NCI-H69 (cell line): ENCODE results near the gene PRPF19.
"Not testable (repeated sequence)": the region's sequence is repeated elsewhere in the genome, so short reads cannot be mapped to it uniquely, and the experiment has no call there.

Experiments
- DNase-seq: peaks from one replicate; lab custom pipeline; 2025; lab: John Stamatoyannopoulos, UW

Gene PRPF19

DNA sequence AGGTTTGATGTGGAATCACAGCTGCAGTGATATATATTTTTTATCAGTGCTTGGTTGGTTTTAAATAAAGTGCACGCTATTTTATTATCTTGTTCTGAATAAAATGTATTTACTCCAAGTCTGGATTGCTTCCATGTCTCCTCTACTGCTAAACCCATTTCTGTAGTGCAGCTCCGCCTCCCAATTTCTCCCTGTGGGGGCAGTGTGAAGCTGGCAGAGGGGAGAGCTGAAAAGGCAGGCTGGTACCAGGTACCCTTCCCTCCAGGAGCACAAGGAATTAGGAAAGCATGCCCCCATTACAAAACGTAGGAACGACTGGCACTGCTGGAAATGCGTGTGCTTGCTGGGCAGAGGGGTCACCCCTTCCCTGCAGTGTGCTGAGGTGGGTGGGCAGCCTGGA, 16.9 kb upstream of the PRPF19 start:
- DNase-seq, result peak; percentile 23

DNA sequence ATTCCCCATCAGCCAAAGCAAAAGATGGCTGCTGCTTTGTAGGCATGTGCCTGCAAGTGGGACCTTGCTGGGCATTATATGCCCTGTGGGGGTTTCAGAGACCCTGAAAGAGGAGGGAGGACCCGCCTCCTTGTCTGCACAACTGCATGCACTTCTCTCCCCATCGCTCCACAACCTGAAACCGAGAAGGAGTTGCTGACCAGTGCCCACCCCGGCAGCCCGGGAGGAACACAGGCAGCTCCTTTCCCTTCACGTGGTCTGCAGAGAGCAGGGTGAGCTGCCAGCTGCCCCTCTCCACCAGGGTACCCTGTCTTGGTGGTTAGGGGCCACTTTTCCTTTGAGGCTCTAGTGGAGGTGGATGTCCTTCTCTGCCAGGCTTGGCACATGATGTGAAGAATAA, 16.5 kb upstream of the PRPF19 start:
- DNase-seq, result no peak

DNA sequence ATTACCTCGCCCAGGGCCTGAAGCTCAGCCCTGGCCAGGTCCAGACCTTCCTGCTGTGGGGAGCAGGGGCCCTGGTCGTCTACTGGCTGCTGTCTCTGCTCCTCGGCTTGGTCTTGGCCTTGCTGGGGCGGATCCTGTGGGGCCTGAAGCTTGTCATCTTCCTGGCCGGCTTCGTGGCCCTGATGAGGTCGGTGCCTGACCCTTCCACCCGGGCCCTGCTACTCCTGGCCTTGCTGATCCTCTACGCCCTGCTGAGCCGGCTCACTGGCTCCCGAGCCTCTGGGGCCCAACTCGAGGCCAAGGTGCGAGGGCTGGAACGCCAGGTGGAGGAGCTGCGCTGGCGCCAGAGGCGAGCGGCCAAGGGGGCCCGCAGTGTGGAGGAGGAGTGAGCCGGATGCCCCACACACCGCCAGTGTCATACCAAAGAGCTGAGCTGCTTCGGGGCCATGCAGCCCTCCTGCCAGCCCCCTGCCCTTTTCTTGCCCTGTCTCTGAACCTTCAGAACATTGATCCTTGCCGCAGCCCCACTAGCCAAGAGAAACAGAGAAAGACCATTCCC, 15.5 kb upstream of the PRPF19 start:
- no peak for DNase-seq

DNA sequence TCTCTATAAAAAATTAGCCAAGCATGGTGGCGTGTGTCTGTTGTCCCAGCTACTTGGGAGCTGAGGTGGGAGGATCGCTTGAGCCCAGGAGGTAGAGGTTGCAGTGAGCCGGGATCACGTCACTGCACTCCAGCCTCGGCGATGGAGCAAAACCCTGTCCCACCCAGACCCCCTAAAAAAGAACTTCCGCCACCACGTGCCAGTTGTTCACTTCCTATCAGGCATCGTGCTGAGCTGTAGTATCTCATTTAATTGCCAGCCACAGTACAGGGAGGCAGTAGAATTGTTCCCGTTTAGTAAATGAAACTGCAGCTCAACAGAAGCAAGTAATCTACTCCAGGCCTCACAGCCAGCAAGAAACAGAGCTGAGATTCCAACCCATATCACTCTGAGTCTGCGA, 14.9 kb upstream of the PRPF19 start:
- DNase-seq, result no peak

DNA sequence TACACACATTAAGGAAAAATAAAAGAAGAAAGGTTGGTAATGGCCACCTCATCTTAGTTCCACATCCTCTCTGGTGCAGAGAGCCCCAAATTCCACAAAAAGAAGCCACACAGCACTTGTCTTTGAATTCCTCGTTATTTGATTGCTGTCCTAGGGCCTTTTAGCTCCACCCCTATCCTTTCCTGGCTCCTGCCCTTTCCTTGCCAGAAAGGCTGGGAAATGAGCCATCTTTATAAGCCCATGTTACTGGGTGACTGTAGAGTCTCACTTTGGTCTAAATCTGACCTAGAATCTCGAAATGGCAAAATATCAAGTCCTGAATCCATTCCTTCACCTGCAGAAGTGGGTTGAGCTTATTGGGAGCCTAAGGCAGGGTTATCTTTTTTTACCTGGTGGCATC, 13.6 kb upstream of the PRPF19 start:
- no peak for DNase-seq

DNA sequence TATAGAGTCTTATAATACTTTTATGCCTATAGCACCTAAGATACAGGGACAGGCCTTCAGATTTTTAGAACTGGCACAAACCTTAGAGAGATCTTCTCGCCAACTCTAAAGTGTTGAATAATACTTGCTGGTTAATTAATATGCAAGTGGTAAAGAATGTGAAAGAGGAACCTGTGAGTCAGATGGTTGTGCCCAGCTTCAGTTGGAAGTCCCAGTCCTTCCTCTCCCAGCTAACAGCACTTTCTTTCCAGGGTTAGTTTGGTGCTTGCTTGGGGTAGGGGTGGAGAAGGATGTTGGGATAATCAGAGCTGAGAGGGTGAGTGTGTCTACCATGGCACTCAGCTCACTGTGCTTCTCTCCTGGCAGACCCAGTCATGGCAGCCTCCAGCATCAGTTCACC, 12.9 kb upstream of the PRPF19 start:
- no peak for DNase-seq

DNA sequence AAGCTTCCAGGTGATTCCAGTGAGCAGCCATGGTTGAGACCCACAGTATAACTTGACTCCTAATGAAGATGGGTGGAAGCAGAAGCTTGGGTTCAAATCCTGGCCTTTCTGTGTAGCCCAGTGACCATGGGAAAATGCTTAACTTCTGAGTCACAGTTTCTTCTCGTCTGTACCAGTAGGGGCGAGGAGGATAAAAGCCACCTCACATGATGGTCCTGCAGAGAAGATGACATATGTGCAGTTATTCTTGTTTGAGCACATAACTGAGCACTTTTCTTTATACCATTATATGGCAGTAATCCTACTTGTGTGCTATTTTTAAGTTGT, 12.5 kb upstream of the PRPF19 start:
- no peak for DNase-seq

DNA sequence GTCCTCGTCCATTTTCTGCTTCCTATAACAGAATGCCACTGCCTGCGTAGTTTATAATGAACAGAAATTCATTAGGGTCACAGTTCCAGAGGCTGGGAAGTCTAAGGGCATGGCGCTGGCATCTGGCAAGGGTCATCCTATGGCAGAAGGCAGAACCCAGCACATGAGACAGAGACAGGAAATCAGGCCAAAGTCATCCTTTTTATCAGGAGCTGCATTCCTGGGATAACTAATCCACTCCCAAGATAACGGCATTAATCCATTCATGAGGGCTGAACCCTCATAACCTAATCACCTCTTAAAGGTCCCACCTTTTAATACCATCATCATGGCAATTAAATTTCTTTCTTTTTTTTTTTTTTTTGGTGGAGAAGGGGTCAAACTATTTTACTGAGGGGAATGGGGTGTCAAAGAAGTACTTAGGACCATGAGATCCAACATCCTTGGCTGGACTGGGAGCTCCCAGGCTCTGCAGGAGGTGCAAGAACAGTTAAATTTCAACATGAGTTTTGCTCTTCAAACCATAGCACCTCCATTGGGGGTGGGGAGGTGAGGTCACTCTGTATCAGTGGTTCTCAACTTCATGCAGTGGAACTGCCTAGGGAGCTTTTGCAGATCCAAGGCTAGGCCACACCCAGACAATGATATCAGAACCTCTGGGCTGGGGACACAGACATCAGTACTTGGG, 12.0 kb upstream of the PRPF19 start:
- DNase-seq, result no peak

DNA sequence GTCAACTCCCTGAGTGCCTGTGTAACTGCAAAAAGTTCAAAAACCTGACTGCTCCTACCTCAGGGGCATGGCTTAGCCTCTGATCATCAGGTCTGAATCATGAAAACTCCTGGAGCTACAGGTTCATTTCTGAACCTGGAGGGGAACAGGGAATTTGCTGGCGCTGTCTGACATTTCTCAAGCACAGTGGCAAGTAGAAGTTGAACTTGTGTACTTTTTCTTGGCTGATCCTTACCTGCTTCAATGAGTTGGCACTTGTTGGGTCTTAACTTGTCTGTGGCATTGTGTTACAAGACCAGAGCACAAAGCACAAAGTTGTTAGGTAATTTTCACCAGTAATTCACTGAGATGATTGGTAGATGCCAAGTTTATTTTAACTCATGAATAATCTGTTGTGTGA, 10.9 kb upstream of the PRPF19 start:
- no peak for DNase-seq

DNA sequence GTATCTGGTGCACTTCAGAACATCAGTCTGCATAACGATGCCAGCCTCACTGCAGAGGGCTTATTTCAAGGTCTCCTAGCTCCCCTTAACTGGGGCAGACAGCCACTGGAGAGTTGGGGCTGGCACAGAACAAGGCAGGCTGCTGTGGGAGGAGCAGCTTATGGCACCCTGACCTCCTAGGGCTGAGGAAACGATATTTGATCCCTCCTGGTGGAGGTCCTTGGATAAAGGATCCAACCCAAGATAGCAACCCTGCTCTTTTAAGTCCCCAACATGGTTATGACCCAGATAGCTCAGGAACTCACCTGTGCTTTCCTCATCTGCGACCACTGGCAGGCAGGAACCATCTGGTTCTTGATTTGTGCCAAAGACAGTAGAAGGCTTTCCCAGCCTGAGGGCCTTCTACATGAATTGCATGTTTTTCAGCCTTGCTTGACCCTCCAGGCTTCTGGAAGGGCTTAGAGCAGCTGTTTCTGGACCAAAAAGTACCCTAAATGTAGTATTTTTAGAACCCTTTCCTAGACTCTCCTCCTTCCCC, 10.4 kb upstream of the PRPF19 start:
- peak; percentile 42 for DNase-seq

DNA sequence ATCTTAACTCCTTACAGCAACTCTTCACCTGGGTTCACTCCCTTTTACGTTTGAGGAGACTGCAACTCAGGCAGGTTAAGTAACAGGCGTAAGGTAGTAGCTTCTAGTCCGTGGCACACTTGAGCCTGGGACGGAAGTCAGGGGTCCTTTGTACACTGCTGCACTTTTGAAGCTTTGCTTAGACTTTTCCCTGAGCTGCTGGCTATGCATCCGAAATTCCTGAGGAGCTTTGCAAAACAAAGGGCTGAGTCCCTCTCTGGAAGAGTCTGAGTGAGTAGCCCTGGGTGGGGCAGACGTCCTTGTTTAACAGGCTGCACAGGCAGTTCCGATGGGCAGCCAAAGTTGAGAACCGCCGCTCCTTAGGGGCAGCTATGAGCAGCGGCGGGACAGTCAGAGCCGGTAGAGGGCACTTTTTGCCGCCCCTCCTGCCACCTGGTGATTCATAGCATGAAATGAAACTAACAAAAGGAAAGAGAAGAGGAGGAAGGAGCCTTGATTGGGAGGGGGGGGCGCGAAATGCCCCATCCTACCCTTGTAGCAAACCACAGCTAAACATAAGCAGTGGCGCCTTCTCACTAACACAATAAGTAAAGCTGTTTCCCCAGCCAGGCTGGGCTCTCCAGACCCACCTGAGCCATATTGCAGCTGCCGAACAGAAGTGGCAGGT, 9.0 kb upstream of the PRPF19 start:
- DNase-seq, result peak; percentile 31

DNA sequence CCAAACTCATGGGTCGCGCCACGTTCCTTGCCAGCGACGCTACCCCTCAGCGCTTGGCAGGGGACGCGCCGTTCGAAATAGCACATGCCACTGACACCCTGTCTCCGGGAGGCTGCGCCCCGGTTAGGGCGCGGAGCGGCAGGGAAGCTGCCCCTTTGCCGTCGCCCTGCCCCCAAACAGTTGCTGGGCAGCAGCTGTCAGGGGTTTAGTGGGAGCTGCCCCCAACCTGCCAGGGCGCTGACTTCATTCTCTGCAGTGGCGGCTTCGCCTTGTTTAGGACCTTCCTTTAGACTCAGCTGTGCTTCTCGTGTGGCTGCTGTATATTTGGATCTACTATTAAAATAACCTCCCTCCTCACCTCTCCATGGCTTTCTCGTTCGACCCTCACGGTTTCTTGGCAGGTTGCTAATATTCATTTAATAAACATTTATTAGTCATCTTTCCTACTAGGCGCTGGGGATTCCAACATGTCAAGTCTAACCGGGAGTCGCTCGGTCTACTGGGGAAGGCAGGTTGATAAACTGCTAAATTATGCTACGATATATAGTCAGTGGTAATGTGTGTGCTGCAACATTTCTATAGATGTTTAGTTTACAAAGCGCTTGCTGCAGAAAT, 8.4 kb upstream of the PRPF19 start:
- DNase-seq, result peak; percentile 70

DNA sequence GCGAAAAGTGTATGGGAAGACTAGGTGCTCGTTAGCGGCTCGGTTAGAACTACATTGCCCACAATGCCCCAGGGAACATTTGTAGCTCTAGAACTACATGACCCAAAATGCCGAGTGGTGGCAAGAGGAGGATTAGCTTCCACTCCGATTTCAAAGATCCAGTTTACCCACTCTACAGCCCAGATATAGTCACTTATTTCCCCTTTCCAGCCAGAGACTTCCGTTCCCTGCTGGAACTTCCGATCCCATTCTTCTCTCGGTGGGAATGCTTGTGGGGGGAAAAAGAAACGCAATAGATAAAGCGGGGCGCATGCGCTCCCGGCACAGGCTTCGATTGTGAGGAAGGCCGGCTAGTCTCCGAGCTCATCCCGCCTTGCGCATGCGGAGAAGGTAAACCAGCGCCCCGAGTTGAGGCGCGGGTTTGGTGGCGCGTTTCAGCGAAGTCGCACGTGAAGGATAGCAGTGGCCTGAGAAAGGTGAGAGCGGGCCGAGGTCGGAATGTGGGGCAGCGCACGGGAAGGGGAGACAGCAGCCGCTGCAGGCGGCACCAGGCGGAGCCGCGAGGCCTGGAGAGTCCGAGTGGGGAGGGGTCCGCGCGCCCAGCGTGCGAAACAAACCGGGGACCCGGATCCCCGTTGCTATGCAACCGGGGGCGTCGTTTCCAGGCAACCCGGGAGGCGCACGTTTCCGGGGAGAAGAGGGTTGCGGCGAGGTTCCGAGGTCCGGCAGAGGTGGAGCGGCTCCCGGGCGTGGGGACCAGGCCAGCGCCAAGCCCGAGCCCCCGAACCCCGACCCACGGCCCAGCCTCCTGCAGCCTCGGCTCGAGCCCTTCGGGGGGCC, 7.6 kb upstream of the PRPF19 start, which contains the start of gene TMEM109:
TMEM109 (plus strand) TSS at position 366 of the 840 bp plus-strand sequence. CDS start 5,536 bp downstream, outside the sequence.
- peak; percentile 97 for DNase-seq

DNA sequence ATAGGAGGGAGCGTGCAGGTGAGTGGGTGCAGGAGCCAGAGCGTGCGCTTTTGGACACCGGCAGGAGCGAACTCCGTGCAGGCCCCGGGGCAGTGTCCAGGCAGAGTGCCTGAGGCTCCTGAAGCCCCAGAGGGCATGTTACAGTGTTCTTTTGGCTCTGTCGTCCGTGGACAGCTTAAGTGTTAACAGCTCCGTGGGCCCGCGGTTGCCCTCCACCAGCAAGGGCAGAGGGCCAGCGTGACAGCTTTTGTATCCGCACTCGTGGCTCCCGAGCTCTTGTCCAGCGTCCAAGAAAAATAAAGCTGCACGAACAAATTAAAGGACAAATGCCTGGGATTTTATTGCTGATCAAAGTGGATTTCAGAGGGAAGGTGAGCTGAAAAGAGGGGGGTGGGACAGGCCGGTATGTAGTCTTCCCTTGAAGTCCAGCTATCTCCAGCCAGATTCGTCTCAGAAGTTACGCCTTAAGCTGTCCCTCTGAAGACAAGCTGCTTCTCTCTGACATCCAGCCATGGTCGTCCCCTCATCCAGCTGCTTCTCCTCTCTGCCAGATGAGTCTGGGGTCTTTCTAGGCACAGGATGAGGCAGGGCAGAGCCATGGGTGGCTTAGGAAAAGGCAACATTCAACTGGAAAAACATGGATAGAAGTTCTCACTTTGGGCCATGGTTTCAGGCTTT, 6.6 kb upstream of the PRPF19 start:
- no peak for DNase-seq

DNA sequence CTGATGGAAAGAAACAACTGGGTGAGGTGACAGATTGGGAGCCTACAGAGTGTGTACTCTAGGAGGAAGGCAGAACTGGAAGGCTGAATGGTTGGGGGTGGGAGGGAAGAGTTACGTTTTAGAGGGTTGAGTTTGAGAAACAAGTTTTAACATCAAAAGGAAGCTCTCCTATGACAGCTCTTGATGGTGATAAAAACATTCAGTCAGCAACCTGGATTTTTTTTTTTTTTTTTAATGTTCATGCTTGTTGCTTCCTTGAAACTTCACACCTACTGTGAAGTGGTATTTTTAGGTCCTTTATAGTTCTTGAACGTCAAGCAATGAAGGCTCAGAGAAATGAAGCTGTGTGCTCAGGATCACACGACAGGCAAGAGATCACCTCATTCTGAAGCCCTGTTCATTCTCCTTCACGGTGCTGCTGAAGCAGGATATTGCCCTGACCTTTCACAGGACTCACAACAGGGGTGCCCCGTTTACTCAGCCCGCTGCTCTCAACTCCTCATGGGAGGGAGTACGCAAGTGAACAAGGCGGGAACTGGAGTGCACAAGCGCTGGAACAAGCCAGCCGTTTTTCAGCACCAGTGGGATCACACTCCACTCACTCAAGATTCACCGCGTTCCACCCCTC, 6.0 kb upstream of the PRPF19 start:
- peak; percentile 26 for DNase-seq

DNA sequence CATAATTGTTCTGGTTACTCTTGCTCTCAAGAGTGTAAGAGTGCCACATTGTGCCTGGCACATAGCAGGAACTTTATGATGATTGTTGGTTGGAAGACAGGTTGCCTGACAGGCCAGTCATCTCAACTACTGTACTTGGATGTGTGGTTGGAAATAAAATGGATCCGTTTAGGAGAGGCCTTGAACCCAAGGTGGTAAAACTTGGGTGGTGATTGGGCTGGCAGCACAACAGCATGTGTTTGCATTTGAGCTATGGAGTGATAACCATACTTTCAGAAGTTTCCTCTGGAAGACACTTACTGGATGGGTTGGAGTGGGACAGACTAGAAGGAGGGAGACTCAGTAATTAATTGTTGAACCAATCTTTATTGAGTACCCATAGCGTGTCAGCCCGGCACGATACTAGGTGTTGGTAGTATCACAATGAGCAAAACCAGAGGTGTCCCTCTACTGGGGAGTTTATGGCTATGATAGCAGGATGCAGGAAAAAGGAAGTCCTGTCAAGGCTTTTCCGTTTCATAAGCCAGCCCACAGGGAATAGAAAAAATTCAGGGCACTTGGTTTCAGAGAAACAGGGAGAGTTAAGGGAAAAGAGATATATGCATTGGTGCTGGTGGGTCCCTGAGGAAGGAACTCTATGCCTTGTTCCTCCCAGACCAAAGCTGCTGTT, 4.5 kb upstream of the PRPF19 start:
- DNase-seq, result no peak

DNA sequence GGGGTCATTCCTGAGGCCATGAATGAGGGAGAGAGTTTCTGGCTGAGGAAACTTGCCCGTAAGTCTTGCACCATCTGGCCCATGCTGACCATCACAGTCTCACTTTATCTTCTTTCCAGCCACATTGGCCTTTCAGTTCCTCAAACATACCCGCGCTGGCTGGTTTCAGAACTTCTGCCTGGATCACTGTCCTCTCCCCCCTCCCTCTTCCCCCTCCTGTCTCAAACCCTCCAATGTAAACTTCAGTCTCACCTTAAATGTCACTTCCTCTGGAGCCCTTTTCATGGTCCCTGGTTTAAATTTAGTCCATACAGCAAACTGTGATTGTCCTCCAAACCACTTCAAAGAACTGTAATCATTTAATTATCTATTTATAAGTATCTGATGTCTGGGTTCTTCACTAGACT, 3.9 kb upstream of the PRPF19 start:
- no peak for DNase-seq

DNA sequence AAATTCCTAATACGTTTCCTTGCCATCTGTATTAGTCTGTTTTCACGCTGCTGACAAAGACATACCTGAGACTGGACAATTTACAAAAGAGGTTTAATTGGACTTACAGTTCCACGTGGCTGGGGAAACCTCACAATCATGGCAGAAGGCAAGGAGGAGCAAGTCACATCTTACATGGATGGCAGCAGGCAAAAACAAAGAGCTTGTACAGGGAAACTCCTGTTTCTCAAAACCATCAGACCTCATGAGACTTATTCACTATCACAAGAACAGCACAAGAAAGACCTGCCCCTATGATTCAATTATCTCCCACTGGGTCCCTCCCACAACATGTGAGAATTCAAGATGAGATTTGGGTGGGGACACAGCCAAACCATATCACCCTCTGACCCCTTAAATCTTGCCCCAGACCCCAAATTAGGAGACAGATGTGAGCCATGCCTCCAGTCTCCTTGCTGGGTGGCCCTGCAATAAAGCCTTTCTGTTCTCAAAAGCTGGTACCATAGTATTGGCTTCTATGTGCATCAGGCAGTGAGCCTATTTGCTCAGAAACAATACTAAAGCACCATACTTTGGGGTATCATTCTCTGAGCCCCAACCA, 3.4 kb upstream of the PRPF19 start:
- DNase-seq, result not testable (repeated sequence)

DNA sequence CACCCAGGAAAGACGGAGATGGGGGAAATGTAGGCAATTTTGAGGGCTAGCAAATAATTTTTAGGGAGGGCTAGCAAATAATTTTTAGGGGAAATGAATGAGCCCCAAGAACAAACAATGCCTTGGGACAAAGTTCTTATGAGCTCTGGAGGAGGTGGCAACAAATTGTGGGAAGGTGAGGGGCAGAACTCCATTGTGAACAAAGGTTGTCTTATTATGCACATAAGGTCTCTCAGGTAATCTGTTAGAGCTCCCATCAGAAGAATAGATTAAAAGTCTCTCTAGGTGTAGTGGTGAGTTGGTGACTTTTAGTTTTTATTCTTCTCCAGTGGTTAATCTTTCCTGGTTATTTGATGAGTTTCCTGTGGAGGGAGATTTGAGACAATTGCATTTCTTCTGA, 2.4 kb upstream of the PRPF19 start:
- DNase-seq, result no peak

DNA sequence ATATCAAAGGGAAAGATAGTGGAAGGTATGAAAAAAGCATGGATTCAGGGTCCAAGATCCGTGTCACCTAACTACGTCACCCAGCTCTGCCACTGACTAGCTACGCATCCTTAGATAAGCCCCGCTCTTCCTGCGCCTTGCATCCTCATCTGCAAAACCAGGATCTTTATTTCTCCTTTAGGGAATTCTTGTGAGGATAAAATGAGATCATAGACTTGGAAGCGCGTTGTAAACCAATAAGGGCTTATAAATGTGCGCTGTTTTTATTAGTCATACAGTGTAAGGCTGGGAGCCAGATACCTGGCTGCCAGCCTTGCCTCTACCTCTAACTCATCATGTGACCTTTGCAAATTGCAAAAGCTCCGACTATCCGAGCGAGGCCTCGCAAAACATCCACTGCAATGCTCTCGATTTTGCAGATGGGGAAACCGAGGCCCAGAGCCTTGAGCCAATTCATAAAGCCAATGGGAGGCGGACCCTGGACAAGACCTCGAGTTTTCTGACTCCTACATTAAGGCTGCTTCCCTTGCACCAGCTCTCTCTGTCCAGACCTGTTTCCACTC, 753 bp downstream of the PRPF19 start:
- DNase-seq, result peak; percentile 72
